Cardiac muscle cell (in vitro differentiated cells and primary cell): ENCODE measurements around the gene RASGEF1C. TPM values are rescaled to one million over a fixed set of nuclear protein-coding genes. Genes with fewer than 3 reads are reported as not detected.

Experiments
- DNase-seq, 2 donors: peaks; one replicate each; pipeline versions ENCODE4 v3.0.0 to v3.0.0-alpha.2; 2010 to 2017; ENCODE audit warnings: low read depth in 1 of 2, low spot score in 1 of 2
- H3K27ac ChIP-seq: fragments of 200-600 bp; sonication (generic); 2 replicates; pipeline ENCODE4 v1.5.1; 2016
- H3K27me3 ChIP-seq: fragments of 200-600 bp; sonication (generic); 2 replicates; pipeline ENCODE4 v1.6.0; 2016; ENCODE audit warnings: control low read depth
- H3K36me3 ChIP-seq: fragments of 200-600 bp; sonication (generic); 2 replicates; pipeline ENCODE4 v1.5.1; 2016; ENCODE audit warnings: control low read depth
- H3K4me1 ChIP-seq: fragments of 200-600 bp; sonication (generic); 2 replicates; pipeline ENCODE4 v1.8.1; 2017; ENCODE audit warnings: low read depth, mild to moderate bottlenecking, mixed run types
- H3K4me3 ChIP-seq: fragments of 200-600 bp; sonication (generic); 2 replicates; pipeline ENCODE4 v1.5.1; 2016; ENCODE audit warnings: mild to moderate bottlenecking
- H3K9me3 ChIP-seq: fragments of 200-600 bp; sonication (generic); 2 replicates; pipeline ENCODE4 v1.5.1; 2017; ENCODE audit warnings: low read depth, mild to moderate bottlenecking, control low read depth
- polyA plus RNA-seq: library from polyadenylated mRNA; unstranded; fragments of >200 nt; fragmentation: Nextera tagmentation; extraction: Ambion mirVana; gene quantifications from 2 replicates; pipeline ENCODE4 v1.2.1, GENCODE V29; 2016
- total RNA-seq: library from RNA; depleted of rRNA; stranded (reverse); fragments of >200 nt; gene quantifications from 2 replicates; pipeline ENCODE4 v1.2.3, GENCODE V29; 2016
- TF ChIP-seq, protein P1 (sequence below): IDR thresholded peaks from 2 replicates; pipeline ENCODE4 v1.5.1; 2012; ENCODE audit warnings: low read depth, mild to moderate bottlenecking, low read length

The RASGEF1C gene
- total and polyA plus RNA-seq, 2 experiments from 2014 or later = 1.5 to 2.5 TPM

- H3K36me3 ChIP-seq = no peaks in the 10 kb centered on the region
- TF ChIP-seq, protein P1, sequence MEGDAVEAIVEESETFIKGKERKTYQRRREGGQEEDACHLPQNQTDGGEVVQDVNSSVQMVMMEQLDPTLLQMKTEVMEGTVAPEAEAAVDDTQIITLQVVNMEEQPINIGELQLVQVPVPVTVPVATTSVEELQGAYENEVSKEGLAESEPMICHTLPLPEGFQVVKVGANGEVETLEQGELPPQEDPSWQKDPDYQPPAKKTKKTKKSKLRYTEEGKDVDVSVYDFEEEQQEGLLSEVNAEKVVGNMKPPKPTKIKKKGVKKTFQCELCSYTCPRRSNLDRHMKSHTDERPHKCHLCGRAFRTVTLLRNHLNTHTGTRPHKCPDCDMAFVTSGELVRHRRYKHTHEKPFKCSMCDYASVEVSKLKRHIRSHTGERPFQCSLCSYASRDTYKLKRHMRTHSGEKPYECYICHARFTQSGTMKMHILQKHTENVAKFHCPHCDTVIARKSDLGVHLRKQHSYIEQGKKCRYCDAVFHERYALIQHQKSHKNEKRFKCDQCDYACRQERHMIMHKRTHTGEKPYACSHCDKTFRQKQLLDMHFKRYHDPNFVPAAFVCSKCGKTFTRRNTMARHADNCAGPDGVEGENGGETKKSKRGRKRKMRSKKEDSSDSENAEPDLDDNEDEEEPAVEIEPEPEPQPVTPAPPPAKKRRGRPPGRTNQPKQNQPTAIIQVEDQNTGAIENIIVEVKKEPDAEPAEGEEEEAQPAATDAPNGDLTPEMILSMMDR = no peak
- H3K27ac ChIP-seq = no peak overlapping the region
- no peaks in the 10 kb centered on the region for H3K27me3 ChIP-seq
- no peaks in the 10 kb centered on the region for H3K4me1 ChIP-seq
- no peaks in the 10 kb centered on the region for H3K9me3 ChIP-seq
- no peak overlapping the region for H3K4me3 ChIP-seq
- no peak for DNase-seq
These were observed 69.9 kb downstream of the RASGEF1C start for GRCh38 chr5:180138976-180139730.

DNA sequence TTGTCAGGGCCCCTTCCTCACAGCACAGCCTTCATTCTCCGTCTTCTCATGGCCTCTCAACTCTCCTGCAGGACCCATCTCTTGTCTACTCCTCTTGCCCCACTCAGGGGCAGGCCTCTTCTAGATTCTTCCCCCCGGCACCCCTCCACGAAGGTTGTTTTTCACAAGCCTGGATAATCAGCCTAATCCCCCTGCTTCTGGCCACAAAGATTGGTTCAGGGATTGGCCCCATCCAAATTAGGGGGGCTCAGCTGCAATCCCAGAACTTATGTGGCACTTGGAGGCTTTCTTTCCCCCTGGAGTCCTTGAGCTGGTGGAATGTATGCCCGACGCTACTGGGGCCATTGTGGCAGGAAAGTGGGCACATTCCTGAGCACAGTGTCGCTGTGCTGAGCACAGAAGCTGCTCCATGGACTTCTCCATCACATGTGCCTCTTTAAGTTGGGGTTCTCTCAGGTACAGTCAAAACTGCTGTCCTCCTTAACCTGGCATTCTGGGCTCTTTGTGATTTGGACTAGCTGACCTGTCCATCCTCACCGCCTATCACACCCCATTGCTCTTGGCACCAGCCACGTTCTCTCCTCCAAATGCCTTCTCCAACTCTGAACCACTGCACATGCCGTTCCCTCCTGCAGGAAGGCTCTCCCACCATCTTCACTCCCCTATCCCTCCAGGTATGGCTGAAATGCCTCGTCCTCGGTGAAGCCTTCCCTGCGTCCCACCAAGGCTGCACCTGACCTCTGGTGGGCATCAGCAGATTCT lies 70.6 kb downstream of the RASGEF1C start:
- Histone ChIP-seq H3K27ac (no peak overlapping the region), H3K9me3 (no peaks in the 10 kb centered on the region), H3K4me3 (no peak overlapping the region), H3K36me3 (no peaks in the 10 kb centered on the region), H3K27me3 (no peaks in the 10 kb centered on the region), H3K4me1 (no peaks in the 10 kb centered on the region)
- DNase-seq = no peak
- TF ChIP-seq, protein P1 = no peak

- Histone ChIP-seq H3K36me3 (no peaks in the 10 kb centered on the region), H3K27ac (no peak overlapping the region), H3K4me1 (no peaks in the 10 kb centered on the region), H3K9me3 (no peaks in the 10 kb centered on the region), H3K27me3 (no peaks in the 10 kb centered on the region), H3K4me3 (no peak overlapping the region)
- no peak for DNase-seq
- TF ChIP-seq, protein P1 = no peak
These were observed 71.4 kb downstream of the RASGEF1C start for GRCh38 chr5:180137401-180138213.

DNA sequence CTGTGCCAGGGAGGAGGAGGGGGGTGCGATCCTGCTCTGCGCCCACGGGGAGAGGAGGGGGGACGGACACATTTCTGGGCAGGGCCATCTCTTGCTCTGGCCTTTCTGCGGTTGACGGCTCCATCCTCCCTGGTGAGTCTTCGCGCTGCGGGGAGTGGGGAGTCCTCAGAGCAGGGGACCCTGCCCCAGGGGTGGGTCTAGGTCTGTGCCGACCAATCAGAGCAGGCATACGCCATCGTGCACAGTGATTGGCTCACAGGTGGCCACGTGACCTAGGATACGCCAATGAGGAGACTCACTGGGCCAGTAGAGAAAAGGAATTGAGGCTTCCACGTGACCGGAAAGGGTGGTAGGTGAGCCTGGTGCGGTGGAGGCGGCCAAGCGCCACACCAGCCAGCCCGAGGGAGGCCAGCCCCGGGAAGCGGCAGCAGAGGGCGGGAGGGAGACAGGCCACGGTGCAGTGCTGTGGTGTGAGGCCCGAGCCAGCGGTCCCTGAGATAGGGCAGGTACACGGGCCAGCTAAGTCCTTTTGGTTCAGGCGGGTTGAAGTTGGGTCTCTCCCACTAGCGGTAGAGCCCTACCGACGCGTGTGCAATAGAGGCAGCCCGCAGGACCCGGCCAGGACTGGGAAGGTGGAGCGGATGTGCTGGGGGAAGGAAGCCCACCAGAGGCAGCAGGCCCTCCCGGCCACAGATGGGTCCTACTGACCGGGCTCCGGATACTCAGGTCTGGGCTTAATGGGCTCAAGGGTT lies 72.2 kb downstream of the RASGEF1C start:
- DNase-seq = no peak
- no peak overlapping the region for H3K27ac ChIP-seq
- no peaks in the 10 kb centered on the region for H3K36me3 ChIP-seq
- H3K9me3 ChIP-seq = no peaks in the 10 kb centered on the region
- H3K4me1 ChIP-seq = no peaks in the 10 kb centered on the region
- TF ChIP-seq, protein P1 = no peak
- no peaks in the 10 kb centered on the region for H3K27me3 ChIP-seq
- H3K4me3 ChIP-seq = no peak overlapping the region

- Histone ChIP-seq H3K4me3 (no peak overlapping the region), H3K4me1 (no peaks in the 10 kb centered on the region), H3K27ac (no peak overlapping the region), H3K9me3 (no peaks in the 10 kb centered on the region), H3K27me3 (no peaks in the 10 kb centered on the region), H3K36me3 (no peaks in the 10 kb centered on the region)
- DNase-seq = no peak
- TF ChIP-seq, protein P1 = no peak
These were observed 72.9 kb downstream of the RASGEF1C start for GRCh38 chr5:180135967-180136629.
